HEK293T (cell line): Measurements from ENCODE around the gene CACNA1C.

ENCODE experiments used
- BHLHE40 ChIP-seq: fragments of 450-650 bp; IDR thresholded peaks from 2 replicates; pipeline ENCODE4 v1.6.1; 2016; ENCODE audit warnings: mild to moderate bottlenecking, moderate library complexity, borderline replicate concordance
- ELF4 ChIP-seq: fragments of 450-650 bp; IDR thresholded peaks from 2 replicates; pipeline ENCODE4 v1.6.1; 2017; ENCODE audit warnings: antibody characterized with exemption
- NFRKB ChIP-seq: fragments of 450-650 bp; IDR thresholded peaks from 2 replicates; pipeline ENCODE4 v1.6.1; 2016; ENCODE audit warnings: mild to moderate bottlenecking, moderate library complexity
- SP1 ChIP-seq: fragments of 450-650 bp; IDR thresholded peaks from 2 replicates; pipeline ENCODE4 v1.6.1; 2017
- SUZ12 ChIP-seq: fragments of 450-650 bp; IDR thresholded peaks from 2 replicates; pipeline ENCODE4 v1.6.1; 2016; ENCODE audit warnings: mild to moderate bottlenecking

DNA sequence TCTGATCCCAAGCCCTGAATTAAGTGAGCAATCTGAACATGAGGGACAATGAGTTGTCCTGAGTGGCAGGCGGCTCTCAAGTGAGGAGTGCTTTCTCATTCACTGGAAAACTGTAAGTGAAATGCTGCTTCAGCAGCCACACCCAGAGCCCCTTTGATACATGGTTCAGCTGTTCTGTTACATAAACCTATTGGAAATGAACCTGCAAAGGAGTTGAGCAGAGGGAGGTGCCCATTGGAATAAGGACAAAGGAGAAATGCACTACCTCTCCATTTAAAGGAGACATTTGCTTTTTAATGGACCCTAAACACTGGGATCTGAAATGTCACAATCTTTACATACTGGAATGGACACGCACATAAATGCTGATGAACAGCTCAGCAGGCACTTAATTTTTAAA, 169.9 kb downstream of the CACNA1C start:
- TF ChIP-seq ELF4 (no peak), NFRKB (no peak), BHLHE40 (no peak), SP1 (no peak), SUZ12 (no peak)
